PFSK-1 (cell line): ENCODE data around the gene ACADVL.

Source experiments
- FOXP2 ChIP-seq: optimal IDR thresholded peaks from 2 replicates; pipeline ENCODE3; 2011; ENCODE audit warnings: borderline replicate concordance, control low read depth, inconsistent platforms; ENCODE audit not compliant: insufficient read depth; ENCODE audit errors: extremely low read length, extremely low read depth
- POLR2AphosphoS5 ChIP-seq: IDR thresholded peaks from 2 replicates; pipeline ENCODE4 v1.6.1; 2012; ENCODE audit warnings: low read depth, mild to moderate bottlenecking, control low read depth, low read length, moderate library complexity
- REST ChIP-seq, 2 experiments: IDR thresholded peaks; 2 replicates each; pipeline versions ENCODE4 v1.6.1 to v1.8.0; 2011 to 2012; ENCODE audit warnings: low read depth in 2 of 2, low read length in 2 of 2, control low read depth in 1 of 2, inconsistent platforms in 1 of 2, mild to moderate bottlenecking in 1 of 2, moderate library complexity in 1 of 2; ENCODE audit not compliant: insufficient read depth in 1 of 2
- SIN3A ChIP-seq: IDR thresholded peaks from 2 replicates; pipeline ENCODE4 v1.6.1; 2012; ENCODE audit warnings: mild to moderate bottlenecking, low read length, moderate library complexity, borderline replicate concordance; ENCODE audit not compliant: insufficient read depth
- TAF1 ChIP-seq: IDR thresholded peaks from 2 replicates; pipeline ENCODE4 v1.6.1; 2012; ENCODE audit warnings: low read length, control low read depth, borderline replicate concordance; ENCODE audit not compliant: insufficient read depth

Gene ACADVL

GRCh38 chr17:7213895-7214299, 5.8 kb upstream of the ACADVL start:
- TF ChIP-seq SIN3A (0 out of 2 replicates have a peak, but pooled peaks have one; percentile 52), TAF1 (no peak)

- no peak for TF ChIP-seq REST (IDR thresholded peaks at IDR 0.05; ENCODE audit: insufficient read depth in 1 of 2, low read depth in 2 of 2, low read length in 2 of 2)
- no peak for TF ChIP-seq FOXP2
- peak; percentile 75; the same call in 1 of the 2 replicates for TF ChIP-seq SIN3A
Measured at GRCh38 chr17:7214300-7215135, 5.2 kb upstream of the ACADVL start.

- TF ChIP-seq TAF1, result no peak
Measured at GRCh38 chr17:7215136-7215638, 4.6 kb upstream of the ACADVL start.

DNA sequence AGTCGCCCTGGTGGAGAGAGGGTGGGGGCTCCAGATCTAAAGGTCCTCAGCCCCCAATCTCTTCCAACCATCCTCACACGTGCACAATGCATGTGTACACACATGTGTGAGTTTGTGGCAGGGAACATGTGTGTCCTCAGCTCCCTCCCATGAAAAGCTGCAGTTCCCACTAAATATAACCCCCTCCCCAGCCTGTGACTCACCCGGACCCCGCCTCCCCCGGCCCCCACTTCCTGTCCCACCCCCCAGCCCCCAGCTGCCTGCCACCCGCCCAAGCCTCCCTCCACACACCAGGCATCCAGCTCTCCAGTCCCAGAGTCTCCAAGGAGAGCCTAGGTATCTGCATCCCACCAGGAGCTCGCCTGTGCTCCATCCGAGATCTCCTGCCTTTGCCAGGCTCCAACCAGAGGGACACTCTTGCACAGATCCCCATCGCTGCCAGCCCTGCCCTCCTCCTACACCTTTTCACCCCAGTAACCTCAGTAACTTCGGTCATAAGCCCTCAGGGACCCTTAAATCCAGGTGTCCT, 4.0 kb upstream of the ACADVL start:
- TF ChIP-seq TAF1 (peak; percentile 50; the same call in 1 of the 2 replicates), SIN3A (no peak)

DNA sequence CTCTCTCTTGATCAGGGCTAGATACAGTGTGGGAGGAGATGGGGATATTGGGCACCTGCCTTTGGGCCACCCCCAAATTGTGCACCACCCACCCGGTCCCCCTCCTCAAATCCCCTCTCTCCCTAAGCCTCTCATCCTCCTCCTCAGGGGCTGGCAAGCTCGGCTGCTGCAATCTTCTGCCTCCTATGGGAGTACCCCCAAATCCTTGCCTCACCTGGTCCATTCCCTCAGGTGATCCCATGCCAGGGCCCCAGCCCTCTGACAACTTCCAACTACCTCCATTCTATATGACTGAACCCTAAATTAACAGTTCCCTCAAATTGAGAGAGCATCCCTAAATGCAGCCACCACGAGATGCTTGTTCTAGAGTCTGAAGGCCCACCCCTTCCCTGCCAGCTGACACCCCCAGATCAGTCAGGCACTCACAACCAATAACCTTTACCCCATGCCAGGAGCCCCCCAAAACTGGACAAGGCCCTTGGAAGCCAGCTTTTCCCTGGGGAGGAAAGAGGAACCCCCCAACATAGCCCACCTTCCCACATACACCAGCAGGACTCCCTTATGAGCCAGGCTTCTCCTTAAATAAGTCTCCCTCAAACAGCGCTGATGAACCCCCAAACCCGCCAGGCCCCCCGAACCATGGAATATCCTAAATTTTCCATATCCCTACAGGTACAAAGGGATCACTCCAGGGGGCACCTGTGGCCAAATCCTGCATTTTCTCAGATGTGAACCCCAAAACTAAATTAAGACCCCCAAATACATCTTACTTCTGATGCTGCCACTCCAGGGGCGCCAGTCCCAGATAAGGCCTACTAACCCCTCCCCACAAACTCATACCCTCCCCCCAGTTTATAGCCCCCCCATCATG, 3.3 kb upstream of the ACADVL start:
- TF ChIP-seq REST (IDR thresholded peaks at IDR 0.05; ENCODE audit: insufficient read depth in 1 of 2, low read depth in 2 of 2, low read length in 2 of 2) (no peak), TAF1 (0 out of 2 replicates have a peak, but pooled peaks have one; percentile 14)

GRCh38 chr17:7217113-7217987, 2.4 kb upstream of the ACADVL start:
- TF ChIP-seq SIN3A, result no peak
- no peak for TF ChIP-seq FOXP2
- TF ChIP-seq POLR2AphosphoS5, result no peak
- TF ChIP-seq REST (IDR thresholded peaks at IDR 0.05; ENCODE audit: insufficient read depth in 1 of 2, low read depth in 2 of 2, low read length in 2 of 2), result no peak
- TF ChIP-seq TAF1, result no peak
